Measurements from ENCODE around the gene FAM110D.

- TF ChIP-seq POLR2AphosphoS5 (IDR thresholded peaks at IDR 0.05; ENCODE audit: low read depth) = no peak
- TF ChIP-seq, protein P1, sequence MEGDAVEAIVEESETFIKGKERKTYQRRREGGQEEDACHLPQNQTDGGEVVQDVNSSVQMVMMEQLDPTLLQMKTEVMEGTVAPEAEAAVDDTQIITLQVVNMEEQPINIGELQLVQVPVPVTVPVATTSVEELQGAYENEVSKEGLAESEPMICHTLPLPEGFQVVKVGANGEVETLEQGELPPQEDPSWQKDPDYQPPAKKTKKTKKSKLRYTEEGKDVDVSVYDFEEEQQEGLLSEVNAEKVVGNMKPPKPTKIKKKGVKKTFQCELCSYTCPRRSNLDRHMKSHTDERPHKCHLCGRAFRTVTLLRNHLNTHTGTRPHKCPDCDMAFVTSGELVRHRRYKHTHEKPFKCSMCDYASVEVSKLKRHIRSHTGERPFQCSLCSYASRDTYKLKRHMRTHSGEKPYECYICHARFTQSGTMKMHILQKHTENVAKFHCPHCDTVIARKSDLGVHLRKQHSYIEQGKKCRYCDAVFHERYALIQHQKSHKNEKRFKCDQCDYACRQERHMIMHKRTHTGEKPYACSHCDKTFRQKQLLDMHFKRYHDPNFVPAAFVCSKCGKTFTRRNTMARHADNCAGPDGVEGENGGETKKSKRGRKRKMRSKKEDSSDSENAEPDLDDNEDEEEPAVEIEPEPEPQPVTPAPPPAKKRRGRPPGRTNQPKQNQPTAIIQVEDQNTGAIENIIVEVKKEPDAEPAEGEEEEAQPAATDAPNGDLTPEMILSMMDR (IDR thresholded peaks at IDR 0.05; ENCODE audit: insufficient read depth, low read length) = no peak
Observed at GRCh38 chr1:26197813-26198212, 38.9 kb downstream of the FAM110D start.
